NB4 (cell line): ENCODE data around the gene NUP35.

Experiments
- POLR2A ChIP-seq: IDR thresholded peaks from 2 replicates; pipeline ENCODE4 v1.6.1; 2011; ENCODE audit warnings: mild to moderate bottlenecking; ENCODE audit not compliant: insufficient read length; ENCODE audit errors: extremely low read depth
- TF ChIP-seq, protein P1 (sequence below): IDR thresholded peaks from one replicate; pipeline ENCODE4 v1.5.1; 2012; ENCODE audit warnings: low read depth, low read length

DNA sequence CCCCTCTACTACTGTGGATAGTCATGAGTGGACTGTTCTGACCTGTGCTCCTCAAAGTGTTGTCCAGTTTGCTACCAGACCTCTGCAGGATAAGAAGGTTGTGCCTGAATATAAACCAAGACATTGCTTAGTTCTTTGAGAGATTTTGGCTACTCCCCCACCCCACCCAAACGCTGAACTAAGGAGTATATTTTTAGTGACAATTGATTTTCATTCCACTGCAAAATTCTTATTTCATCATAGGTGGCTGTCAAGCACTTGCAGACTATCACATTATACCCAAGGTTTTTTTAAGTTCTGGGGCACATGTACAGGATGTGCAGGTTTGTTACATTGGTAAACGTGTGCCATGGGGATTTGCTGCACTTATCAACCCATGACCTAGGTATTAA is 32.3 kb upstream of the NUP35 start:
- TF ChIP-seq, protein P1, sequence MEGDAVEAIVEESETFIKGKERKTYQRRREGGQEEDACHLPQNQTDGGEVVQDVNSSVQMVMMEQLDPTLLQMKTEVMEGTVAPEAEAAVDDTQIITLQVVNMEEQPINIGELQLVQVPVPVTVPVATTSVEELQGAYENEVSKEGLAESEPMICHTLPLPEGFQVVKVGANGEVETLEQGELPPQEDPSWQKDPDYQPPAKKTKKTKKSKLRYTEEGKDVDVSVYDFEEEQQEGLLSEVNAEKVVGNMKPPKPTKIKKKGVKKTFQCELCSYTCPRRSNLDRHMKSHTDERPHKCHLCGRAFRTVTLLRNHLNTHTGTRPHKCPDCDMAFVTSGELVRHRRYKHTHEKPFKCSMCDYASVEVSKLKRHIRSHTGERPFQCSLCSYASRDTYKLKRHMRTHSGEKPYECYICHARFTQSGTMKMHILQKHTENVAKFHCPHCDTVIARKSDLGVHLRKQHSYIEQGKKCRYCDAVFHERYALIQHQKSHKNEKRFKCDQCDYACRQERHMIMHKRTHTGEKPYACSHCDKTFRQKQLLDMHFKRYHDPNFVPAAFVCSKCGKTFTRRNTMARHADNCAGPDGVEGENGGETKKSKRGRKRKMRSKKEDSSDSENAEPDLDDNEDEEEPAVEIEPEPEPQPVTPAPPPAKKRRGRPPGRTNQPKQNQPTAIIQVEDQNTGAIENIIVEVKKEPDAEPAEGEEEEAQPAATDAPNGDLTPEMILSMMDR: no peak
- no peak for TF ChIP-seq POLR2A
